GM19397 (cell line): ENCODE results near the gene MIOX.
A peak's percentile ranks its signal among the peaks of the same experiment; 100 is the strongest.

Source experiments
- ATAC-seq: cut with Tn5 transposase; IDR thresholded peaks from one replicate; pipeline ENCODE4 v1.9.1; 2021; ENCODE audit warnings: mild to moderate bottlenecking, moderate library complexity; ENCODE audit not compliant: unreplicated experiment

MIOX gene

GRCh38 chr22:50454556-50455075 is 32.0 kb upstream of the MIOX start:
- no peak for ATAC-seq

DNA sequence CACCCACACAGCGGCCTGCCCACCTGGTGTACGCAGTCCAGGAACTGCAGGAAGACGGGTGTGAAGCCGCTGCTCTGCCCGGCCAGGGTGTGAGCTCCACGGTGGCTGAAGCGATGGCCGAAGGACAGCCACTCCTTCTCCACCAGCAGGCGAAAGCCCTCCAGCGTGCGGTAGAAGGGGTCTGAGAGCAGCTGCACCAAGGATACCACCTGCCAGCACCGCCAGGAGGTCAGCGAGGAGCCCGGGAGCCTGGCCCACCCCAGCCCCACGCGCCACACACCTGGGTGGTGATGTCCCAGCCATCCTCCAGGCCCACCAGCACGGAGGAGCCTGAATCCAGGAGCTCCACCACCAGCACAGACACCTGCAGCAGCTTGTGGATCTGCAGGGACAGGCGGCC is 31.5 kb upstream of the MIOX start:
- ATAC-seq: no peak

- ATAC-seq: no peak
Measured at GRCh38 chr22:50456026-50456425, 30.6 kb upstream of the MIOX start.

DNA sequence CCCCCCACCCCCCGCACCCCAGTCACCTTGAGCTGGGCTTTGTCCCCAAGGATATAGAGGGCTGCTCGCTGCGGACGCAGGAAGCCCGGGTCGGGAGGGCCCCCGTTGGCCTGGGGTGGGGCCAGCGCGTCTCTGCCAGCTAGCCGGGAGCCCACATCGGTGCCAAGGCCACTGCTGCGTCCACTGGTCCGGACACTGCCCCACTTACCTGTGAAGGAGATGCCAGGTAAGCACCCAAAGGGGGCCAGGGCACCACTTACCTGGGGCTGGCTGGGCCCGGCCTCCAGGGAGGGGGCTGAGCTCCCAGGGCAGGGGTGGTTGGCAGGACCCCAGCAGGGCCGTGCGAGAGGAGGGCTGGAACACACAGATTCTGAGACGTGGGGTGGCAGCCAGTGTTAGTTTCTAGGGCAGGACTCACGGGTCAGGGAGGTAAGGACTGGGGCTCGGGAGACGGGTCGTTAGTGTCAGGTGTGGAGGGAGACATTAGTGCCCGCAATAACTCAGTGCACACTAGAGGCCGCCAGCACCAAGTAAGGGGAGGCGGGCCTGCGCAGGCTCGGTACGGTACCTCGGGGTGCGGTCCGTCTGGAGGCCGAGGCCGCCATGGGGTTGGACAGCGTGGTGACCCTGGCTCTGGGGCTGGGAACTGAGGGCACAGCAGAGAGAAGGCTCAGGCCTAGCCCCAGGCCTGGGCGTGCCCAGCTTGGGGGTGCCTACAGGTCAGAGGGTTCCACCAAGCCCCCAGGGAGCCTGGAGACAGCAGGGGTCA is 30.0 kb upstream of the MIOX start:
- no peak for ATAC-seq

- ATAC-seq: no peak
Measured at GRCh38 chr22:50459016-50459415, 27.6 kb upstream of the MIOX start.

DNA sequence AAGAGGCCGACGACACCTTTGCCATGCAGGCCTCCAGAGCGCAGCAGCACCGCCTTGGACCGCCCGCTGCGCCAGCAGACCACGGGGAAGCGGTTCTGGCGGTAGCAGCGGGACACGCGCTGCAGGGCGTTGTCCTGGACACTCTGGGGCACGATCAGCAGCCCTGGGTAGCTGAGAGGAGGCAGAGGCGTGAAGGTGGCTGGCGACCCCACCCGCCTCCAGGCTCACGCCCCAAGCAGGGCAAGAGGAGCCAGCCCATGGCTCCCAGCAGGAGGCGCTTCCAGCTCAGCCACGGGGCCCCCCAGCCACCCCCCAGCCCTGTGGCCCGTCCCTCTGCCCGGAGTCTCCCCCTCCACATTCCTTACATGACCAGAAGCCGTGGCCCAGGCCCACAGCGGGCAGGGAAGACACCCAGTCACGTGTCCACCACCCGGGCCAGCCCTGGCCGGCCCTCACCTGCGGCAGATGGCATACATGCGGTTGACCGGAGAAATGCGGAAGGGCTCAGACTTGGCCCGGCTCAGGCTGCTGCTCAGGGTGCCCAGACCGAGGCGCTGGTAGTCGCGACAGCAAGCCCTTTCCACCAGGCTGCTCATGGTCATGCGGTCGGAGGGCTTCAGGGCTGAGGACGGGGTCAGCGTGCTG is 27.0 kb upstream of the MIOX start:
- ATAC-seq: no peak

DNA sequence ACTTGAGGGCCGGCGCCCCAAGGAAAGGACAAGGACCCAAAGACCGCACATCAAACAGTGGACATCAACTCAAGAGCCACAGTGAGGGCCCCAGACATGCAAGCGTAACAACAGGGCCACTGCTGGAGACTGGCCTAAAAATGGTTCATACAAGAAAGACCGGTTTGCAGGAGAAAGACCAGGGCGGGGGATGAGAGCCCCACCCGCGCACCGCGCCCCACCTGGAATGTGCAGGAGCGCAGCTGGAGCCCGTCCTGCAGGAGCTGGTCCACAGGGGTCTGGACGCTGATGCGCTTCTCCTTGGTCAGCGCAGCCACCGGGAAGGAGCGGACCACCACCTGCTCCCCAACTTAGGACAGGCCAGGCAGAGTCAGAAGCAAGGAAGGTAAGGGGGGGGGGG is 25.7 kb upstream of the MIOX start:
- no peak for ATAC-seq

- no peak for ATAC-seq
Measured at GRCh38 chr22:50461536-50461935, 25.1 kb upstream of the MIOX start.

- no peak for ATAC-seq
Measured at GRCh38 chr22:50461979-50462540, 24.6 kb upstream of the MIOX start.

GRCh38 chr22:50463188-50463900 is 23.3 kb upstream of the MIOX start:
- ATAC-seq: no peak

DNA sequence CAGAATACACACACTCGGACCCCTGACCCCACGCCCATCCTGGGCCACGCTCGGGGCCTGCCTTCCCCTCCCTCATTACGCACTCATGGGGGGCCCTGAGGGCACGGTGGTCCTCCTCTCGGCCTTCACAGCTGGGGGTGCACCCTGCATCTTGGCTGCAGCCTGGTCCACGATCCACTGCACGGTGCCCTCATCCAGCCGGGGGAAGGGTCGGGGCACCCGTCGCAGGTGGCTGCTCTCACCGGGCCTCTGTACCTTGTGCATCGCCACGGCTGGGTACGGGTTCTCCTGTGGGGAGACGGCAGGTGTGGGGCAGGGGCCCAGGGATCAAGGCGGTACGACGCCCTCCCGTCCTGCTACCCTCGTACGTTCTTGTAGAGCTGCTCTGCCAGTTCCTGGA is 22.2 kb upstream of the MIOX start:
- ATAC-seq: no peak

DNA sequence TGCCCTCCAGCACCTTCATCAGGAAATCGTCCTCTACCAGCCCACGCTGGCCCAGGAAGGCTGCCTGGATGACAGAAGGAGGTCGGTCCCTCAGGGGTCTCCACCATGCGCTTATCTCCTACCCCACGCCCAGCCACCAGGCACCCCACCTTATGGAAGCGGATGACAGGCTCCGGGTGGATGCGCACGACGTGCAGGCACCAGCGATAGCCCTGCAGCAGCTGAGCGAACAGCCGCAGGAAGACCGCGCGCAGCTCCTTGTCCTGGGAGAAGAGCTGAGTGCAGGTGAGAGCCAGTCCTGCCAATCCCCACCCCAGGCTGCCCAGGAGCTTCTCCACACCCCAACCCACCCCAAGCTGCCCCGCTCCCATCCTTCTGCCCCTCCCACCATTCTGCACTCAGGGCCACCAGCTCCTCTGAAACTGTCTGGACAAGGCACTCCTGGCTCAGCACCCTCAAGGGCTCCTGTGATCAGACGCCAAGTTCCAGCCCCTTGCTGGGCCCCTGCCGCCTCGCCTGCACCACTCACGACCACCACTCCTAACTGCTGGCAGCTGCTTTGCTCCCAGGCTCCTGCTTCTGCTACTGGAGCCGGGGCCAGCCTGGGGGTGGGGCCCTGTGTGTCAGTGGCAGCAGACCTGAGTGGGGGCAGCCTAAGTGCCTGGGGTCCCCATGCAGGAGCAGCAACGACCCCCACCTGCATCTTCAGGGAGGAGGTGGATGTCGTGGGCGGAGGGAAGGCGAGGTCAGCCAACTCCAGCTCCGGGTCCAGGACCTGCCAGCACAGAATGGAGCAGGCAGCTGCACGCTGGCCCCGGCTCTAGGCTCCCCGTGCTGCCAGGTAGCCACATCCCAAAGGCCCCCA is 21.4 kb upstream of the MIOX start:
- ATAC-seq: no peak

- no peak for ATAC-seq
Measured at GRCh38 chr22:50467341-50467740, 19.3 kb upstream of the MIOX start.

GRCh38 chr22:50467773-50468440 is 18.8 kb upstream of the MIOX start:
- no peak for ATAC-seq

DNA sequence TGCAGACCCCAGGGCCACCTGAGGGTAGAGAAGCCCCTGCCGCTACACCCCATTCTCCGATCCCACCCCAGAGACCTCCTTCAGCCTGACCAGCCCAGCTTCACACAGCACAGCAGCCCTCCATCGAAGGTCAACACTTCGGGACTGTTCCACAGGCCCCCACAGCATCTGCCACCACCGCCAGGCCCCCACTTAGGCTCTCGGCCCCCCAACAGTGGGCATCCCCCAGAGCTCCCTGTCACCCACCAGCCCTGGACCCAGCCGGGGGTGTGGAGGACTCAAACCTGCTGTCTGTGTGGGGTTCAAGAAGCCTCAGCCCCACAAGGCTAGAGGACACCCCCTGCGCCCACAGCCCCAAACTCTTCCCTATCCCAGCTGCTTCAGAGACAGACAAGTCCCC is 18.0 kb upstream of the MIOX start:
- ATAC-seq: no peak

GRCh38 chr22:50469377-50470305 is 17.0 kb upstream of the MIOX start:
- peak; percentile 60 for ATAC-seq

DNA sequence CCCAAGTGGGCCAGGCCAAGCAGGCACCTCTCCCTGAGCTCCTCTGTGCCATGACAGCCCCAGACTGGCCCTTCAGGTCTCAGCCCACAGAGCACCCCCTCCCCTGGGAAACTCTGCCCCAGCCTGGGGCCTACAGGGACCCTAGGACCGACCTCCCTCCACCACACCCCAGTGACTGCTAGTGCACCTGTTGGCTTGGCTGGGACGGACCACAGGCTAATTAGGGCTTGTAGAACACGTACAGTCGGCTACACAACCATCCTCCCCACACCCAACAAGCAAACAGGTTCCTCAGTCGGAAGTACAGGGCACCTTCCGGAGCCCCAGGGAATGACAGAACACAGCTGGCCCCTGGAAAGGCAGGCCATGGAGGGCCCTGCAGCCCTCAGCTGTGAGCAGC is 16.2 kb upstream of the MIOX start:
- peak; percentile 1 for ATAC-seq

DNA sequence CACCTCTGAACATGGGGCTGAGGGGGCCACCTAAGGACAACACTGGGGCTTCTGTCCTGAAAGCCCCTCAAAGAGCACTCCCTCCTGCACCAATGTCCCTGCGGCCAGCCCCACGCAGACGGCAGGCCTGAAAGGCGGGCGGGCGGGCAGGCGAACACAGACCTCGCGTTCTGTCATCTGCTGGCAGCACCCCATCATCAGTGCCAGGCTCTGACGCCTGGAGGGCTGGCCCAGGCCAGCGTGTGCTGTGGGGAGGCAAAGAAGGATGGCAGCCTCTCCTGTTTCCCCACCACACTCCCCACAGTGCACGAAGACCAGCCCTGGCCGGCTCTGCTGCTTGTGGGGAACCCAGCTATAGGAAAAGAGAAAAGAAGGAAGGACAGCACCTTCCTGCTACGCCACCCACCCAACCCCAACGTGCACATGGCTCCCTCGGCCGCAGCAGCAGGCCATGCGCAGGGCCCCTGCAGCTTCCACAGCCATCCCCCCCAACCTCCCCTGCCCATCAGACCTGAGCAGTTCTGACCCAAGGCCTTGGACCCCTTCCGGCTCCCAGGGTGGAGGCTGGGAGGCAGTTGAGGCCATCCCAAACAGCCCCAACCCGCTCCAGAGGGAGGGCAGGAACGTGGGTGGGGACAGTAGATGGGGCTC is 15.3 kb upstream of the MIOX start:
- no peak for ATAC-seq
